ENCODE data around the gene SMPD1.

SMPD1 gene

DNA sequence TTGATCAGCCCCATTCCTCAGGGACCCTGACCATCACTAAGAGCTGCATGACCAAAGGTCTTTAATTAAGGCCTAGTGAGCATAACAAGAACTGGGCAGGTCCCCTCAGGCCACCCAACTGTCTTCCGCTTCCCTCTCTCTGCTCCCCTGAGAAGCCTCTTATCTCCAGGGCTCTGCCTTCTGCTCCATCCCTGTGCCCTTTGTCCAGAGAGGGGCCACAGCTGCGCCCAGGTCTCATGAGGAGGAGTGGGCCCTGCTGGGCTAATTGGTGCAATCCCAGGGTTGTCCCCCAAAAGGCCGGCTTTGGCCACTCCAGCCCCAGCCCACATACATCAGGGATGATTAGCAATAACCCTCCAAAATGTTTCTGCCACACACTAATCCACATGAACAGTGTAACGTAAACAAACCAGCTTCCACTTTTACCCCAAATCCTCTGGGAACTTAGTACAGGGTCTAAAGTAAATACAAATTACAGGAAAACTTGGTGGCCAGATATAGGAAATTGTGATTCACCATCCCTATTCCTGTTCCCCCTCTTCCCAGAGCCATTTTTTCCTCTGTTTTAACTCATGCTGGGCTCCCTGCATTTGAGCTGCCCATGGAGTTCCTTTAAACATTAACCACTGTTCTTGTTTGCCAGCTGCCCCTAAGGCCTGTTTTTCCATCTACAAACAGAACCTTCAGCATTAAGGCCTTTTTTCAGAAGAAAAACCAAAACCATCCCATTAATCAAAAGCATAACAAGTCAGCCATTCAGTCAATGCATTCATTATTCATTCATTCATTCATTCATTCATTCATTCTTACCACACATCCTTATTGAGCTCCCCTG is 35.4 kb upstream of the SMPD1 start:
- TF ChIP-seq CTCF (IDR thresholded peaks at IDR 0.05; ENCODE audit: low read depth, low read length), result no peak
- DNase-seq (ENCODE audit: extremely low read depth, low read depth), result no peak

DNA sequence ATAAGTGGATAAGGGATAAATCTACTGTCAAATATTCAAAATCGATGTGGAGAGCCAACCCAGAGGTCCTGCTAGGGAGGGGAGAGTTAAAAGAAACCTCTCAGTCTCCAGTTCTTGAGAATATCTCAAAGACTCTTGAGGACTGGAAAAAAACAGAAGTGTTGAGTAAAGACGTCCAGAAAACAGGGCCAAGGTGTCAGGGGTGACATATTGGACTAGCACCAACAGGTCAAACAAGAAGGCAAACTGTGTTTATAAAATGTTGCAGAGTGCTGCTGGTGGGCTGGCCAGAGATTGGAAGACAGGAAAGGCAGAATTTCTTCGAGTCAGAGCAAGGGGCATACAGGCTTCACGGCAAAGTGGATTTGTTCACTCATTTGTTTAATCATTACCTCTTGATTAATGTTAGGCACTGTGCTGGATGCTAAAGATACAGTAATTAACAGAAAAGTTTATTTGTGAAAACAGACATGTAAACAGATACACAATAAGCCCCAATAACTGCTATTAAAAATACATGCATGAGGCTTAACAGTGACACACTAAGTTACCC is 33.7 kb upstream of the SMPD1 start:
- no peak for DNase-seq (ENCODE audit: extremely low read depth, low read depth)
- TF ChIP-seq CTCF (IDR thresholded peaks at IDR 0.05; ENCODE audit: low read depth, low read length), result no peak

DNA sequence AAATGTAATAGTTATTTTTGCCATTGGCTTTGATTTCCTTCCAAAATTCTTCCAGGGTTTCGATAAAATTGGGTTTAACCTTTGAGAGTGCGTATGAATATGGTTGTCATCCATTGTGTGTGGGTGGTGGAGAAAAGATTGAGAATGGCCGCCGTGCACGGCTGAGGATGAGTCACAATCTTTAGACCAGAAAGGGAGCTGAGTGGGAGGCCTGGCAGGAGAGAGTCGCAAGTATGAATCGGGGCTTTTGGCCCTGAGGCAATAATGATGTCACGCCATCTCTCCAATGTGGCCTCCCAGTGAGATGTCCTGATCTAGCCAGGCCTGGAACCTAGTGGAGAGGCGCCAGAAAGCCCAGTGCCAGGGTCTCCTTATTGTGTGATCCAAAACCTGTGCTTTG is 33.1 kb upstream of the SMPD1 start:
- no peak for TF ChIP-seq CTCF (IDR thresholded peaks at IDR 0.05; ENCODE audit: low read depth, low read length)
- peak; percentile 73 for DNase-seq (ENCODE audit: extremely low read depth, low read depth)

GRCh38 chr11:6360183-6360582 is 30.1 kb upstream of the SMPD1 start:
- no peak for DNase-seq (ENCODE audit: extremely low read depth, low read depth)
- no peak for TF ChIP-seq CTCF (IDR thresholded peaks at IDR 0.05; ENCODE audit: low read depth, low read length)

- TF ChIP-seq CTCF (IDR thresholded peaks at IDR 0.05; ENCODE audit: low read depth, low read length), result no peak
- no peak for DNase-seq (ENCODE audit: extremely low read depth, low read depth)
Observed at GRCh38 chr11:6362185-6362872, 27.9 kb upstream of the SMPD1 start.

DNA sequence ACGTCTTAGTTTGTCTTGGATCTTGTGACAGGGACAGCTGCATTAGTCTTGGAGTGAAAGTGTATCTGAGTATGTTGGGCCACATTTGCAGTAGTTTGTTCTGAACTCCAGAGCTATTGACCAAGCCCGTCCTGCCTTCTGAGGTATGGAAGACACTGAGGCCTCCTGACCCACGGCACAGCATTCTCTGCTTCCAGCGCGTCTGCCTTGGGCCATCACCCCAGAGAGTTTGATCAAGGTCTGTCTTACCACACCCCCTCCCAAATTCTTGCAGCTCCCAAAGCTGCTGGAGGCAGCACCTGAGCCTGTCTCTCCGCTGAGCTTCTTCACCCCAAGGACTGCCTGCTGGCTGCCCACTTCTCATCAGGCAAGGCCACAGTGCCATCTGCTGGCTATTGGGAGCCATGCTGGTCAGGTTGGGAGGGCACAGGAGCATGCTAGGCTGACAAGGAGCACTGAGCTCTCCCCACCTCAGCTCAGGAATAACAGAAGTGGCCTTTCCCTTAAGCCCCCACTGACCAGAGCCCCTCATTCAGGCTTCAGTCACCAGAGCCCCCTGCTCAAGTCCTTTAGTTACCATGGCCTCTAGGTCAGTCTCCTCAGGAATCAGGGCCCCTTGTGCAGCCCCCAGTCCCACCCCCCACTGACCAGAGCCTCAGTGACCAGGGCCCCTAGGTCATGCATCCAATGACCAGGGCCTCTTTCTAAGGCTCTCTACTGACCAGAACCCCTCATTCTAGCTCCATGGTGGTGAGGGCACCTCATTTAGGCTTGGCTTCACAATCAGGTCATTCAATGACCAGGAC is 27.2 kb upstream of the SMPD1 start:
- peak; percentile 59 for DNase-seq (ENCODE audit: extremely low read depth, low read depth)
- peak; percentile 98 for TF ChIP-seq CTCF (IDR thresholded peaks at IDR 0.05; ENCODE audit: low read depth, low read length)

Measured in AG09319 (cell line).